Amniotic stem cell (primary cell): Measurements from ENCODE around the gene IL17RA.
"Not testable (repeated sequence)": the region's sequence is repeated elsewhere in the genome, so short reads cannot be mapped to it uniquely, and the experiment has no call there.

ENCODE experiments used
- DNase-seq: peaks from one replicate; lab custom pipeline; 2025; lab: John Stamatoyannopoulos, UW

The IL17RA gene

GRCh38 chr22:17084554-17085276 is at the start of gene IL17RA:
IL17RA (plus strand) TSS chr22:17085000; CDS start chr22:17085092, 92 bp downstream.
- DNase-seq: peak; percentile 73

GRCh38 chr22:17035246-17035645 is 49.6 kb upstream of the IL17RA start:
- DNase-seq: no peak

- not testable (repeated sequence) for DNase-seq
Measured at GRCh38 chr22:17035976-17036841, 48.6 kb upstream of the IL17RA start.

- DNase-seq: not testable (repeated sequence)
Measured at GRCh38 chr22:17036842-17037711, 47.7 kb upstream of the IL17RA start.

- DNase-seq: no peak
Measured at GRCh38 chr22:17043521-17043920, 41.3 kb upstream of the IL17RA start.

- no peak for DNase-seq
Measured at GRCh38 chr22:17046566-17047348, 38.0 kb upstream of the IL17RA start.

- no peak for DNase-seq
Measured at GRCh38 chr22:17047656-17048055, 37.1 kb upstream of the IL17RA start.

- DNase-seq: no peak
Measured at GRCh38 chr22:17056058-17056457, 28.7 kb upstream of the IL17RA start.

GRCh38 chr22:17056807-17057206 is 28.0 kb upstream of the IL17RA start:
- DNase-seq: no peak

- peak; percentile 51 for DNase-seq
Measured at GRCh38 chr22:17057959-17058814, 26.6 kb upstream of the IL17RA start.

GRCh38 chr22:17060126-17060525 is 24.7 kb upstream of the IL17RA start:
- DNase-seq: no peak

- no peak for DNase-seq
Measured at GRCh38 chr22:17063411-17064106, 21.2 kb upstream of the IL17RA start.

GRCh38 chr22:17064498-17065100 is 20.2 kb upstream of the IL17RA start:
- no peak for DNase-seq

GRCh38 chr22:17065433-17065832 is 19.4 kb upstream of the IL17RA start:
- no peak for DNase-seq

- DNase-seq: no peak
Measured at GRCh38 chr22:17072877-17073276, 11.9 kb upstream of the IL17RA start.

- no peak for DNase-seq
Measured at GRCh38 chr22:17074648-17075002, 10.2 kb upstream of the IL17RA start.

- no peak for DNase-seq
Measured at GRCh38 chr22:17077255-17077654, 7.5 kb upstream of the IL17RA start.

GRCh38 chr22:17079572-17079971 is 5.2 kb upstream of the IL17RA start:
- DNase-seq: no peak

- DNase-seq: no peak
Measured at GRCh38 chr22:17083255-17083654, 1.5 kb upstream of the IL17RA start.
